GM23338 (cell line): Measurements from ENCODE around the gene MRGPRG.

Experiments used
- CREB1 ChIP-seq: fragments of 250-450 bp; sonication (Bioruptor Pico); IDR thresholded peaks from 2 replicates; pipeline ENCODE4 v1.5.0; 2020; ENCODE audit warnings: low read depth, mild to moderate bottlenecking, moderate library complexity
- EZH2 ChIP-seq: fragments of 200-600 bp; sonication (generic); IDR thresholded peaks from one replicate; pipeline ENCODE4 v1.8.0; 2017; ENCODE audit warnings: antibody characterized with exemption, mild to moderate bottlenecking, low read depth; ENCODE audit not compliant: unreplicated experiment
- EZH2phosphoT487 ChIP-seq: fragments of 200-600 bp; sonication (generic); IDR thresholded peaks from one replicate; pipeline ENCODE4 v1.8.1; 2018; ENCODE audit warnings: antibody characterized with exemption; ENCODE audit not compliant: unreplicated experiment
- JUNB ChIP-seq: IDR thresholded peaks from one replicate; pipeline ENCODE4 v1.6.1; 2016; ENCODE audit warnings: antibody characterized with exemption; ENCODE audit not compliant: unreplicated experiment
- NANOG ChIP-seq: IDR thresholded peaks from 2 replicates; pipeline ENCODE4 v1.6.1; 2016; ENCODE audit warnings: antibody characterized with exemption, borderline replicate concordance
- POLR2AphosphoS5 ChIP-seq: IDR thresholded peaks from 2 replicates; pipeline ENCODE4 v1.6.1; 2016; ENCODE audit warnings: antibody characterized with exemption, low read depth
- STAT1 ChIP-seq: IDR thresholded peaks from one replicate; pipeline ENCODE4 v1.6.1; 2016; ENCODE audit warnings: antibody characterized with exemption; ENCODE audit not compliant: unreplicated experiment
- ZNF114 ChIP-seq: fragments of 250-450 bp; sonication (Bioruptor Pico); IDR thresholded peaks from 2 replicates; pipeline ENCODE4 v1.5.0; 2020; ENCODE audit warnings: mild to moderate bottlenecking, moderate library complexity
- ZNF331 ChIP-seq: fragments of 250-450 bp; sonication (Bioruptor Pico); IDR thresholded peaks from 2 replicates; pipeline ENCODE4 v1.5.0; 2020; ENCODE audit warnings: low read depth, mild to moderate bottlenecking, moderate library complexity
- TF ChIP-seq, protein P1 (sequence below), 2 experiments: fragments of 200-600 bp in 1 of 2; sonication (generic) in 1 of 2; conservative IDR thresholded peaks; 2 replicates each; pipeline versions ENCODE4 v1.5.1 to v1.6.1; 2016 to 2017; ENCODE audit warnings: antibody characterized with exemption in 2 of 2, low read depth in 2 of 2, mild to moderate bottlenecking in 2 of 2, moderate library complexity in 1 of 2
- TF ChIP-seq, protein P2 (sequence below): IDR thresholded peaks from one replicate; pipeline ENCODE4 v1.6.1; 2018; ENCODE audit warnings: antibody characterized with exemption; ENCODE audit not compliant: unreplicated experiment
- TF ChIP-seq, protein P3 (sequence below): IDR thresholded peaks from 2 replicates; pipeline ENCODE4 v1.6.1; 2016; ENCODE audit warnings: antibody characterized with exemption
- TF ChIP-seq, protein P4 (sequence below): fragments of 250-450 bp; sonication (Bioruptor Pico); IDR thresholded peaks from 2 replicates; pipeline ENCODE4 v1.5.0; 2020; ENCODE audit warnings: mild to moderate bottlenecking, moderate library complexity

DNA sequence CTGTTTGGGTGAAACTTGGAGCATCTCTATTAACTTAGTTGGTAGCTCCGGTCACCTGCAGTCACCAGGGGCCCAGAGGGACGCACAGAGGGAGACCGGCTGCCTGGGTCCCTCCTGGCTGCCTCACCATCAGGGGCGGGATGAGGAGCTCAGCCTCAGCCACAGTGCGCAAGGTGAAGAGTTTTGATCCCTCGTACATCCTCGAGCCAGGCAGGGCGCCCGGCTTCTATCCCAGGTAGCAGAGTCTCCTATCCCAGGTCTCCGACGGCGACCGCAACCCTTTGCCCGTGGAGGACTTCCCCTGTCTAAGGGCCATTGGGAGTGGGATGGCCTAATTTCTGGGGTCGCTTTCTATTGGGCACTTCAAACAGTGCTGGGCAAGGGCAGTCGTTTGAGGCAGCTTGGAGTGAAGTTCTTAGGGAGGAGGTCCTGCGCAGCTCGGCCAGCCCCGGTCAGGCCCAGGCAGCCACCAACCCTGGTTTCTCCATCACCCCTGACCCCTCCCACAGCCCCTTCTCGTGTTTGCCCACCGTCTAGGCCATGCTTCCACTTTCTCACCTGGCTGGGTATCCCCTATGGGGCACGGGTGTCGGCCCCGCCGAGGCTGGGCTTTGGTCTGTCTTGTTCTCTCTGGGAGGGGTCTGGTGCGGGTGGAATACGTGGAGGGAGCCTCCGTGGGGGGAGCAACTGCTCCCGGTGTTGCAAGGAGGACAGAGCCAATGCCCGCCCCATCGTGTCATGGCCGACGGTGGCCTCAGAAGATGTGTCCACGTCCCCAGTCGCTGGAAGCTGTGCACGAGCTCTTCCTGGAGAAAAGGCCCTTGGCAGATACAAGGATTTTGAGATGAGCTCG is 3.6 kb upstream of the MRGPRG start:
- TF ChIP-seq, protein P1, sequence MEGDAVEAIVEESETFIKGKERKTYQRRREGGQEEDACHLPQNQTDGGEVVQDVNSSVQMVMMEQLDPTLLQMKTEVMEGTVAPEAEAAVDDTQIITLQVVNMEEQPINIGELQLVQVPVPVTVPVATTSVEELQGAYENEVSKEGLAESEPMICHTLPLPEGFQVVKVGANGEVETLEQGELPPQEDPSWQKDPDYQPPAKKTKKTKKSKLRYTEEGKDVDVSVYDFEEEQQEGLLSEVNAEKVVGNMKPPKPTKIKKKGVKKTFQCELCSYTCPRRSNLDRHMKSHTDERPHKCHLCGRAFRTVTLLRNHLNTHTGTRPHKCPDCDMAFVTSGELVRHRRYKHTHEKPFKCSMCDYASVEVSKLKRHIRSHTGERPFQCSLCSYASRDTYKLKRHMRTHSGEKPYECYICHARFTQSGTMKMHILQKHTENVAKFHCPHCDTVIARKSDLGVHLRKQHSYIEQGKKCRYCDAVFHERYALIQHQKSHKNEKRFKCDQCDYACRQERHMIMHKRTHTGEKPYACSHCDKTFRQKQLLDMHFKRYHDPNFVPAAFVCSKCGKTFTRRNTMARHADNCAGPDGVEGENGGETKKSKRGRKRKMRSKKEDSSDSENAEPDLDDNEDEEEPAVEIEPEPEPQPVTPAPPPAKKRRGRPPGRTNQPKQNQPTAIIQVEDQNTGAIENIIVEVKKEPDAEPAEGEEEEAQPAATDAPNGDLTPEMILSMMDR (conservative IDR thresholded peaks at IDR 0.05; ENCODE audit: low read depth in 2 of 2): no peak
- no peak for TF ChIP-seq EZH2
- TF ChIP-seq, protein P2, sequence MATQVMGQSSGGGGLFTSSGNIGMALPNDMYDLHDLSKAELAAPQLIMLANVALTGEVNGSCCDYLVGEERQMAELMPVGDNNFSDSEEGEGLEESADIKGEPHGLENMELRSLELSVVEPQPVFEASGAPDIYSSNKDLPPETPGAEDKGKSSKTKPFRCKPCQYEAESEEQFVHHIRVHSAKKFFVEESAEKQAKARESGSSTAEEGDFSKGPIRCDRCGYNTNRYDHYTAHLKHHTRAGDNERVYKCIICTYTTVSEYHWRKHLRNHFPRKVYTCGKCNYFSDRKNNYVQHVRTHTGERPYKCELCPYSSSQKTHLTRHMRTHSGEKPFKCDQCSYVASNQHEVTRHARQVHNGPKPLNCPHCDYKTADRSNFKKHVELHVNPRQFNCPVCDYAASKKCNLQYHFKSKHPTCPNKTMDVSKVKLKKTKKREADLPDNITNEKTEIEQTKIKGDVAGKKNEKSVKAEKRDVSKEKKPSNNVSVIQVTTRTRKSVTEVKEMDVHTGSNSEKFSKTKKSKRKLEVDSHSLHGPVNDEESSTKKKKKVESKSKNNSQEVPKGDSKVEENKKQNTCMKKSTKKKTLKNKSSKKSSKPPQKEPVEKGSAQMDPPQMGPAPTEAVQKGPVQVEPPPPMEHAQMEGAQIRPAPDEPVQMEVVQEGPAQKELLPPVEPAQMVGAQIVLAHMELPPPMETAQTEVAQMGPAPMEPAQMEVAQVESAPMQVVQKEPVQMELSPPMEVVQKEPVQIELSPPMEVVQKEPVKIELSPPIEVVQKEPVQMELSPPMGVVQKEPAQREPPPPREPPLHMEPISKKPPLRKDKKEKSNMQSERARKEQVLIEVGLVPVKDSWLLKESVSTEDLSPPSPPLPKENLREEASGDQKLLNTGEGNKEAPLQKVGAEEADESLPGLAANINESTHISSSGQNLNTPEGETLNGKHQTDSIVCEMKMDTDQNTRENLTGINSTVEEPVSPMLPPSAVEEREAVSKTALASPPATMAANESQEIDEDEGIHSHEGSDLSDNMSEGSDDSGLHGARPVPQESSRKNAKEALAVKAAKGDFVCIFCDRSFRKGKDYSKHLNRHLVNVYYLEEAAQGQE: no peak
- TF ChIP-seq POLR2AphosphoS5: no peak
- no peak for TF ChIP-seq JUNB
- no peak for TF ChIP-seq CREB1 (CRISPR knock-in tag)
- TF ChIP-seq EZH2phosphoT487: no peak
- TF ChIP-seq, protein P3, sequence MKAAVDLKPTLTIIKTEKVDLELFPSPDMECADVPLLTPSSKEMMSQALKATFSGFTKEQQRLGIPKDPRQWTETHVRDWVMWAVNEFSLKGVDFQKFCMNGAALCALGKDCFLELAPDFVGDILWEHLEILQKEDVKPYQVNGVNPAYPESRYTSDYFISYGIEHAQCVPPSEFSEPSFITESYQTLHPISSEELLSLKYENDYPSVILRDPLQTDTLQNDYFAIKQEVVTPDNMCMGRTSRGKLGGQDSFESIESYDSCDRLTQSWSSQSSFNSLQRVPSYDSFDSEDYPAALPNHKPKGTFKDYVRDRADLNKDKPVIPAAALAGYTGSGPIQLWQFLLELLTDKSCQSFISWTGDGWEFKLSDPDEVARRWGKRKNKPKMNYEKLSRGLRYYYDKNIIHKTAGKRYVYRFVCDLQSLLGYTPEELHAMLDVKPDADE: no peak
- TF ChIP-seq, protein P4, sequence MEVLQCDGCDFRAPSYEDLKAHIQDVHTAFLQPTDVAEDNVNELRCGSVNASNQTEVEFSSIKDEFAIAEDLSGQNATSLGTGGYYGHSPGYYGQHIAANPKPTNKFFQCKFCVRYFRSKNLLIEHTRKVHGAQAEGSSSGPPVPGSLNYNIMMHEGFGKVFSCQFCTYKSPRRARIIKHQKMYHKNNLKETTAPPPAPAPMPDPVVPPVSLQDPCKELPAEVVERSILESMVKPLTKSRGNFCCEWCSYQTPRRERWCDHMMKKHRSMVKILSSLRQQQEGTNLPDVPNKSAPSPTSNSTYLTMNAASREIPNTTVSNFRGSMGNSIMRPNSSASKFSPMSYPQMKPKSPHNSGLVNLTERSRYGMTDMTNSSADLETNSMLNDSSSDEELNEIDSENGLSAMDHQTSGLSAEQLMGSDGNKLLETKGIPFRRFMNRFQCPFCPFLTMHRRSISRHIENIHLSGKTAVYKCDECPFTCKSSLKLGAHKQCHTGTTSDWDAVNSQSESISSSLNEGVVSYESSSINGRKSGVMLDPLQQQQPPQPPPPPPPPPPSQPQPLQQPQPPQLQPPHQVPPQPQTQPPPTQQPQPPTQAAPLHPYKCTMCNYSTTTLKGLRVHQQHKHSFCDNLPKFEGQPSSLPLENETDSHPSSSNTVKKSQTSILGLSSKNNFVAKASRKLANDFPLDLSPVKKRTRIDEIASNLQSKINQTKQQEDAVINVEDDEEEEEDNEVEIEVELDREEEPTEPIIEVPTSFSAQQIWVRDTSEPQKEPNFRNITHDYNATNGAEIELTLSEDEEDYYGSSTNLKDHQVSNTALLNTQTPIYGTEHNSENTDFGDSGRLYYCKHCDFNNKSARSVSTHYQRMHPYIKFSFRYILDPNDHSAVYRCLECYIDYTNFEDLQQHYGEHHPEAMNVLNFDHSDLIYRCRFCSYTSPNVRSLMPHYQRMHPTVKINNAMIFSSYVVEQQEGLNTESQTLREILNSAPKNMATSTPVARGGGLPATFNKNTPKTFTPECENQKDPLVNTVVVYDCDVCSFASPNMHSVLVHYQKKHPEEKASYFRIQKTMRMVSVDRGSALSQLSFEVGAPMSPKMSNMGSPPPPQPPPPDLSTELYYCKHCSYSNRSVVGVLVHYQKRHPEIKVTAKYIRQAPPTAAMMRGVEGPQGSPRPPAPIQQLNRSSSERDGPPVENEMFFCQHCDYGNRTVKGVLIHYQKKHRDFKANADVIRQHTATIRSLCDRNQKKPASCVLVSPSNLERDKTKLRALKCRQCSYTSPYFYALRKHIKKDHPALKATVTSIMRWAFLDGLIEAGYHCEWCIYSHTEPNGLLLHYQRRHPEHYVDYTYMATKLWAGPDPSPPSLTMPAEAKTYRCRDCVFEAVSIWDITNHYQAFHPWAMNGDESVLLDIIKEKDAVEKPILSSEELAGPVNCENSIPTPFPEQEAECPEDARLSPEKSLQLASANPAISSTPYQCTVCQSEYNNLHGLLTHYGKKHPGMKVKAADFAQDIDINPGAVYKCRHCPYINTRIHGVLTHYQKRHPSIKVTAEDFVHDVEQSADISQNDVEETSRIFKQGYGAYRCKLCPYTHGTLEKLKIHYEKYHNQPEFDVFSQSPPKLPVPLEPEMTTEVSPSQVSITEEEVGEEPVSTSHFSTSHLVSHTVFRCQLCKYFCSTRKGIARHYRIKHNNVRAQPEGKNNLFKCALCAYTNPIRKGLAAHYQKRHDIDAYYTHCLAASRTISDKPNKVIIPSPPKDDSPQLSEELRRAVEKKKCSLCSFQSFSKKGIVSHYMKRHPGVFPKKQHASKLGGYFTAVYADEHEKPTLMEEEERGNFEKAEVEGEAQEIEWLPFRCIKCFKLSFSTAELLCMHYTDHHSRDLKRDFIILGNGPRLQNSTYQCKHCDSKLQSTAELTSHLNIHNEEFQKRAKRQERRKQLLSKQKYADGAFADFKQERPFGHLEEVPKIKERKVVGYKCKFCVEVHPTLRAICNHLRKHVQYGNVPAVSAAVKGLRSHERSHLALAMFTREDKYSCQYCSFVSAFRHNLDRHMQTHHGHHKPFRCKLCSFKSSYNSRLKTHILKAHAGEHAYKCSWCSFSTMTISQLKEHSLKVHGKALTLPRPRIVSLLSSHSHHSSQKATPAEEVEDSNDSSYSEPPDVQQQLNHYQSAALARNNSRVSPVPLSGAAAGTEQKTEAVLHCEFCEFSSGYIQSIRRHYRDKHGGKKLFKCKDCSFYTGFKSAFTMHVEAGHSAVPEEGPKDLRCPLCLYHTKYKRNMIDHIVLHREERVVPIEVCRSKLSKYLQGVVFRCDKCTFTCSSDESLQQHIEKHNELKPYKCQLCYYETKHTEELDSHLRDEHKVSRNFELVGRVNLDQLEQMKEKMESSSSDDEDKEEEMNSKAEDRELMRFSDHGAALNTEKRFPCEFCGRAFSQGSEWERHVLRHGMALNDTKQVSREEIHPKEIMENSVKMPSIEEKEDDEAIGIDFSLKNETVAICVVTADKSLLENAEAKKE: no peak
- no peak for TF ChIP-seq STAT1
- TF ChIP-seq ZNF114 (CRISPR knock-in tag): no peak
- no peak for TF ChIP-seq NANOG
- TF ChIP-seq ZNF331: no peak
